Spleen (tissue), 7 donors: ENCODE results near the gene FAM171A1.

Experiments
- CTCF ChIP-seq, 11 experiments: fragments of 200-600 bp in 7 of 11; fragments of 450-650 bp in 4 of 11; sonication (generic) in 4 of 11; IDR thresholded peaks in 8 of 11; conservative IDR thresholded peaks in 3 of 11; 1 replicate in 7 of 11; 2 replicates in 4 of 11; pipeline versions ENCODE4 v1.4.0 to v1.8.0; 2016 to 2021; ENCODE audit warnings: antibody characterized with exemption in 11 of 11, inconsistent platforms in 4 of 11, mild to moderate bottlenecking in 1 of 11
- POLR2A ChIP-seq, 3 donors: fragments of 450-650 bp; IDR thresholded peaks; one replicate each; pipeline ENCODE4 v1.5.1; 2017; ENCODE audit warnings: antibody characterized with exemption in 3 of 3, mild to moderate bottlenecking in 1 of 3
- donor health status: DM: no; HTN: no; CAD: no; lungs with moderate emphysema.
- donor health status: DM: no; HTN: no; CAD: no.
- donor health status: DM: no; HTN: no; CAD: no.

- TF ChIP-seq POLR2A (IDR thresholded peaks at IDR 0.05) (no peak), CTCF (IDR thresholded peaks at IDR 0.05 in 8 of 11, conservative IDR thresholded peaks at IDR 0.05 in 3 of 11) (no peak)
Measured at GRCh38 chr10:15216700-15217099, 154.4 kb downstream of the FAM171A1 start.
